NK-92 (cell line): Measurements from ENCODE around the gene ADAM23.

ENCODE experiments used
- DNase-seq: peaks from one replicate; lab custom pipeline; 2025; ENCODE audit not compliant: unreplicated experiment; lab: John Stamatoyannopoulos, UW

Gene ADAM23

GRCh38 chr2:206502729-206503128 lies 59.4 kb downstream of the ADAM23 start:
- DNase-seq, result no peak

GRCh38 chr2:206511283-206511682 lies 68.0 kb downstream of the ADAM23 start:
- DNase-seq, result no peak

DNA sequence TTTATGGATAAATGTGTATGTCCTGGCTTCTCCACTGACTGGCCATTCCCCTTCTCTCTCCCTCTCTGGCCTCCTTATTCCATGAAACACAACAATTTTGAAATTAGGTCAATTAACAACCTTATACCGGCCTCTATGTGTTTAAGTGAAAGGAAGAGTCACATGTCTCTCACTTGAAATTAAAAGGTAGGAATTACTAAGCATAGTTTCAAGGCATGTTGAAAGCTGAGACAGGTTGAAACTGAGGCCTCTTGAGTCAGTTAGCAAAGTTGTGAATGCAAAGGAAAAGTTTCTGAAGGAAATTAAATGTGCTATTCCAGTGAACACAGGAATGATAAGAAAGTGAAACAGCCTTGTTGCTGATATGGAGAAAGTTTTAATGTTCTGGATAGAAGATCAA lies 69.7 kb downstream of the ADAM23 start:
- no peak for DNase-seq

GRCh38 chr2:206515580-206515979 lies 72.2 kb downstream of the ADAM23 start:
- no peak for DNase-seq

DNA sequence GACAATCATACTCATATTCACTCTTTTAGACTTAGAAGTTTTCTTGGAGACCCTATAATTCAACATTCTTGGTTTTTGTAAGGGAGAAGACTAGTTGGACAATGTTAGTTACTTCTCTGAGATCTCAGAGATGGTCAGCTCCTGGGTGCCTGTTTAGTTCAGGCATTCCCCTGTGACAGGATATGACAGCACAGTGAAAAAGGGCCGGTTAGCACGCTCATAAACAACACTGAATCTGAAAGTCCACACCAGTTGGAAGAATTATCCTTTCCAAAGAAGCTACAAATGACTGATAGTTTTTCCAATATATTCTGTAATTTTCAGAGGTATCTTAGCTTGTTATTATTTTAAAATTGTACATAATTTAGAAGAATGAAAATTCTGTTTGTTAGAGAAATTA lies 75.7 kb downstream of the ADAM23 start:
- no peak for DNase-seq

GRCh38 chr2:206520450-206520849 lies 77.1 kb downstream of the ADAM23 start:
- DNase-seq, result no peak

DNA sequence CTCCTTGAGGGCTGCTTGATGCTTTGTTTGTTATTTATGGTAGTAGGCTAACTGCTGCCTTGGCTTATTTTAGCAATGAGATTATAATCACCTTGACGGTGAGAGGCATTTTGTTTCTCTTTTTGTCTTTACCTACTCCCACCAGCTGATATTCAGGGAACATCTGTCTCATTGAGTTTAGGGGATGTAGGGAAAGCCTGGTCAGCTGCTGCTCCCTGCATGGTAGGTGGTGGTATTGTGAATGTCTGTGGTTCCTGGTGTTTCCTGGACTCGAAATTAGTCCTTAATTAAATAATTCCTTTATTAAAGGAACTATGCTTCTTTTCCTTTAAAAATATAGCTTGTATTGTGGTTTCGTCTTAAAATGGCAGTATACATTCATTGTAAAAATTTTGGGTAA lies 77.8 kb downstream of the ADAM23 start:
- no peak for DNase-seq

DNA sequence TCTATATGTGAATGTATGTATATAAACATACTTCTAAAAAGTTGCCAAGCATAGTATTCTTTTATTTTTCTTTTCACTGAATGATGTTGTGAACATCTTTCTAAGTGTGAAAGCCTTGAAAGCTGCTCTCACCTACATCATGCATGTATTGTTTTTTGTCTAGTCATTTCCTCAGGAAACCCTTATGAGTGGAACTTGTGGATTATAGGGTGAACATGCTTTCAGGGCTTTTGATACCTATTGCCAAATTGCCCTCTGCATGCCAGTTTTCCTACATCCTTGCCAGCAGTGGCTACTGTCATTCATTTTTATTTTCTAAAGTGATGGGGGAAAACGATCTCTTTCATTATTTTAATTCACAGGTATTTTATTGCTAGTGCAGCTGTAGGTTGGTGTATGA lies 78.3 kb downstream of the ADAM23 start:
- DNase-seq, result no peak

GRCh38 chr2:206526416-206526815 lies 83.1 kb downstream of the ADAM23 start:
- no peak for DNase-seq

DNA sequence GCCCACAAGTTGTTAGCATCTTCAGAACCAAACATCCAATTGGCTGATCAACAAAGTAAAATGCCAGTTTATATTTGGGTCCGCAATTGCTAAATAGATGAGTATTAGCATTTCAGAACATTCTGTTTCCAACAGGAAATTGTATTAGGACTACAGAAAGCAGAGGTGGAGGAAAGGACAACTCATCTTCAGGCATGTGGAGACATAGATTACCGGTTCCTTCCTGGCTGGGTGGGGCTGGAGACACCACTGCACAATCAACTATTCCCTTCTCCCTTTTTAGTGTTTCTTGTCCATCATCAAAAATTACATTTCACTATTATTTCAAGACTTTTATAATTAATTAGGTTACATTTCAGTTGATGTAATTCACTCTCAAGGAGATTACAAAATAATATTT lies 83.8 kb downstream of the ADAM23 start:
- no peak for DNase-seq

GRCh38 chr2:206530727-206531126 lies 87.4 kb downstream of the ADAM23 start:
- DNase-seq, result no peak

DNA sequence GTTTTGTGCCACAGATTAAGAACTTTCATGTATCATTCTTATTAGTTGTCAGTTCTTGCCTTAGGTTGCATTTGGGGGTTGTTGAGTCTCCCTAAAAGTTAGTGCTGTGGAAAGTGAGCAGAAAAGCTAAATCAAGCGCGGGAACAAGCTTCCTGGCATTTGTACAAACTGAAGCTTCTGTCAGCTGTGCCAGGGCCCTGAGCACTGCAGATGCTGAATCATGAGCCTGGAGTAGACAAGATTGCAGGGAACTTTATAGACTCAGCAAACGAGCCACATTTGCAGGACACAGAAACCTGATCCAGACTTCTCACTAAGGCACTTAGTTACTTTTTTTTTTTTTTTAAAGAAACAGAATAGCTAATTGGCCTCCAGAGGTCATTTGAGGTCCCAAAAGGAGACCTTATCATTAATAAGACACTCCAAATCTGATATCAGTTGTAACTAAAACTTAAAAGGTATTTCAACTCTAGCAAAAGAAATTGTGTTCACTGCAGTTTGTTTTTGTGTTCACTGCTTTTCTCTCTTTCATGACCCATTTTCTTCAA lies 88.7 kb downstream of the ADAM23 start:
- no peak for DNase-seq

DNA sequence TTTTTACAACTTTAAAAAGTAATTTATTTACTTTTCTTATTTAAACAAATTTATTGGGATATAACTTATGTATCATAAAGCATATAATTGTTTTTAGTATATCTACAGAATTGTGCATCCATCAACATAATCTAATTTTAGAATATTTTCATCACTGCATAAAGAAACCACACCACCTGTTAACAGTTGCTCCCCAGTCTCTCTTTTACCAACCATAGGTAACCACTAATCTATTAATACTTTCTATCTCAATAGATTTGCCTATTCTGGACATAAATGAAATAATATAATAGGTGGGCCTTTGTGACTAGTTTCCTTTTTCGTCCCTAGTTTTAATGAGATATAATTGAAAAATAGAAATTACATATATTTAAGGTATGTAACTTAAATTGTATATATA lies 90.6 kb downstream of the ADAM23 start:
- DNase-seq, result no peak

- no peak for DNase-seq
Observed at GRCh38 chr2:206535260-206535986, 92.1 kb downstream of the ADAM23 start.

- DNase-seq, result no peak
Observed at GRCh38 chr2:206540757-206541156, 97.4 kb downstream of the ADAM23 start.

DNA sequence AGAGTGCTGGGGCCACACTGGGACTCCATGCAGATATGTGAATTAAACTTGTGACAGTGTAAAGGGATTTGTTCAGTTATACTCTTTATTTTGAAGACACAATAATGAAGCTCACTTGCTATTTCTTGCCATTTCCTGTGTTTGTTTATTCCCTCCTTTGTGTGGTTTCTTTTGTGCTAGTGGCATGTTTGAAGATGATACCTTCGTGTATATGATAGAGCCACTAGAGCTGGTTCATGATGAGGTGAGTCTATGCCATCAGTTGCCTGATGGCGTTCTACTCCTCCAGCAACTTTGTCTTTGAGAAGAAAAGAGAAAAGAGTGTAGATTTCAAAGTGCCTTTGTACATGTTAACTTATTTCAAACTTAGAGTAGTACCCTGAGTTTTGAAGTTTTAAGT lies 99.7 kb downstream of the ADAM23 start:
- no peak for DNase-seq

DNA sequence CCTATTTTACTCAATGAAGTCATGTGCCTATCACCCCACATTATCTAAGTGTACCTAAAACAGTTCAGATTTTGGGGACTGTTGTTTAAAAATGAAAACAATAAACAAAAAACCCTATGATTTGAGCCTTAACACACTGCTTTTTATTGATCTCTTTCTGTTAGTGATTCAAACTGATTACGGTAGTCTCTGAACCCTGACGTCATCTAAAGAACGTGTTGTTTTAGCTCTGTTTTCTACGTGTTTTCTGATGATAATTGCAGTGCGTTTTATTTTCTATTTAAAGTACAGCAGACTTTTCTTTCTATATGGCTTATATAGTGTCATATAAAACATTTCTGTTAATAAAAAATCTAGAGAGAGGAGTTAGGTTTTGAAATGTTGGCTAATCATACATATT lies 105.1 kb downstream of the ADAM23 start:
- DNase-seq, result no peak

GRCh38 chr2:206555721-206556120 lies 112.4 kb downstream of the ADAM23 start:
- DNase-seq, result no peak

DNA sequence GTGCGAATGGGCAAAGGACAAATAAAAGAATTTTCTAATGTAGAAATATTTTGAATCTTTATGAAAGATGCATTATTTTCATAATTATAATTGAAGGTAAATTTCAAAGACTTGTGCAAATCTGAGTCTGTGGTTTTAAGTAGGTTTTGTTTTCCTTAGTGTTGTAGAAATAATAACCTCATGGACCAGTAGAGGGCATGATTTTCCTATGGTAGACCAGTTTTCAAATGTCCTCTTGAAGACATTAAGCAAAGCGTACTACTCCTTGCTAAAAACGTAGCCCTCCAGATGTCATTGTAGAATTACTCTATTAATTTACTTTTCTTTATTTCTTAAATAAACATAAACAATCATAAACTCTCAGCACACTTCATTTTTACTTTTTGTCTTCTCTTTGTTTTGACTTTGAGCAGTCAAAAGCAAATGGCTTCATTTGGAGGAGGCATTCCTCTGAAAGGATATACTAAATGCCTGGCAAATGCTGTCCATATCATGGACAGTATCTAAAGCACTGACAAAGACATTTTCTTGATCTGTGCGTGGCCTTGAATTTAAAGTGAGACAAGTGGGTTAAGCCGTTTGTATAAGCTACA lies 113.1 kb downstream of the ADAM23 start:
- DNase-seq, result no peak

DNA sequence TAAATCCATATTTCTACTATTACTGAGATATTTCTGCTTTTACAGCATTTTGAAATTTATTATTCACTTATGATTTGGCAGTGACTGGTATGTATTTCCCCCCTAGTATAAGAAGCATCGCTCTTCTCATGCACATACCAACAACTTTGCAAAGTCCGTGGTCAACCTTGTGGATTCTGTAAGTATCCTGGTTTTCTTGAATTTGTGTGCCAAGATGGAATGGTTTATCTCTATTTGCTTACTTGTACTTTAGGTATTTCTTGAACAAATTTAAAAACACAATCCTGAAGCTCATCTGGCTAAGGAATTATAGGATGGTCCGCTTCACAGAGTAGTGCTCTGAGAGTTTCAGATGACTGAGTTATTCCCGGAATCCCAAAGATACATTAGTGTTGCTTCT lies 114.0 kb downstream of the ADAM23 start:
- no peak for DNase-seq

- DNase-seq, result no peak
Observed at GRCh38 chr2:206558492-206558891, 115.2 kb downstream of the ADAM23 start.

GRCh38 chr2:206561962-206562361 lies 118.6 kb downstream of the ADAM23 start:
- DNase-seq, result no peak

DNA sequence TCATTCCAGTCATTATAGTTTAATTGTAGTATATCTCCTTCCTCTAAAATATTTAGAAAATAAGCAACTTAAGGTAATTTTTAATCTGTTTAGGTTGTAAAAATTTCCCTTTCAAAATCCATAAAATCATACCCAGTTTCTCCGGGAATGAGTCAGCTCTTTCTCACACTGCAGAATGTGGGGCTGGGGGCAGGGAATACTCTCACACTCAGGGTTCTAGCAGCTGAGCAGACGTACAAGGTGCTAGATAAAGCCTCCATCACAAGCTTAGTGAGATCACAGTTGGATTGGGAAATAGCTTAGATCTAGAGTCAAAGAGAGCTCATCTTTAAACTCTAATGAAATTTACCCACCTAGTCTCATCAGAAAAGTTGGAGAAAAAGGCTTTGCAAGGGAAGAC lies 119.0 kb downstream of the ADAM23 start:
- no peak for DNase-seq
